ENCODE measurements around the gene NTRK3. TPM values are rescaled to one million over a fixed set of nuclear protein-coding genes. Genes with fewer than 3 reads are reported as not detected.

Gene NTRK3
- total RNA-seq, 2 experiments from 2014 or later: not detected

DNA sequence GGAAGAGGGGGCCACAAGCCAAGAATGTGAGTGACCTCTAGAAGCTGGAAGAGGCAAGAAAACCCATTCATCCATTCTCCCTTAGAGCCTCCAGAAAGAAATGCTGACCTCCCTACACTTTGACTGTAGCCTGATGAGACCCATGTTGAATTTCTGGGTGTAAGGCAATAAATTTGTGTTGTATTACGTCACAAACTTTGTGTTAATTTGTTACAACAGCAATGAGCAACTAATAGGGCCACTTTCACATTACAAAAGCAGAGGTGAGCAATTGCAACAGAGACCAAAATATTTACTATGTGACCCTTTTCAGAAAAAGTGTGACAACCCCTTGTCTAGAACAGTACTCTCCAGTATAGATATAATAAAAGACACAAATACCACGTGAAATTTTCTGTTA lies 101.2 kb downstream of the NTRK3 start:
- Mint-ChIP-seq H3K9me3 (ENCODE audit: insufficient read depth) (no peaks in the 10 kb centered on the region), H3K4me3 (no peak overlapping the region), H3K27ac (no peak overlapping the region), H3K27me3 (ENCODE audit: low read depth) (no peaks in the 10 kb centered on the region), H3K36me3 (ENCODE audit: low read depth) (no peaks in the 10 kb centered on the region), H3K4me1 (ENCODE audit: low read depth) (no peaks in the 10 kb centered on the region)
- POLR2A ChIA-PET: no interaction called here
- ATAC-seq (no peak), DNase-seq (no peak)
- CTCF ChIA-PET: no interaction called here

DNA sequence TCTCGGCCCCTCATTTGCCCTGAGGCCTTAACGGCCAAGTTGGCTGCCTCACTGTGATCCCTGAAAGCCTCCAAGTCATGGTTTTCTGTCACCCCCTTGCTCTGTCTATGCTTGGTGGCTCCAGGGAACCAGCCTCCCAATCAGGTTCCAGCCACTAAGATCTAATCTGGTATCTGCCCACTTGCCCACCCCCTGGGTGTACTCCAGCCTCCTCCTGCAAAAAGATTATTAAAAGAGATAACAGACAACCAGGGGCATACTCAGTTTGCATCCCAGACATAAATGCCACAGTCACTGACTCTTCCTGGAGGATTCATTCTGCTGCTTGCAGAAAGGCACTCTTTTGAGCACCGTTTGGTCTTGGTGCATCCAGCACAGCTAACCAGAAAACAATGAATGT lies 103.9 kb downstream of the NTRK3 start:
- no peak overlapping the region for H3K27ac Mint-ChIP-seq
- POLR2A ChIA-PET: no interaction called here
- no peak for DNase-seq
- no peak for ATAC-seq
- H3K27me3 Mint-ChIP-seq (ENCODE audit: low read depth): no peaks in the 10 kb centered on the region
- H3K36me3 Mint-ChIP-seq (ENCODE audit: low read depth): no peaks in the 10 kb centered on the region
- CTCF ChIA-PET: no interaction called here
- no peaks in the 10 kb centered on the region for H3K9me3 Mint-ChIP-seq (ENCODE audit: insufficient read depth)
- H3K4me3 Mint-ChIP-seq: no peak overlapping the region
- no peaks in the 10 kb centered on the region for H3K4me1 Mint-ChIP-seq (ENCODE audit: low read depth)

DNA sequence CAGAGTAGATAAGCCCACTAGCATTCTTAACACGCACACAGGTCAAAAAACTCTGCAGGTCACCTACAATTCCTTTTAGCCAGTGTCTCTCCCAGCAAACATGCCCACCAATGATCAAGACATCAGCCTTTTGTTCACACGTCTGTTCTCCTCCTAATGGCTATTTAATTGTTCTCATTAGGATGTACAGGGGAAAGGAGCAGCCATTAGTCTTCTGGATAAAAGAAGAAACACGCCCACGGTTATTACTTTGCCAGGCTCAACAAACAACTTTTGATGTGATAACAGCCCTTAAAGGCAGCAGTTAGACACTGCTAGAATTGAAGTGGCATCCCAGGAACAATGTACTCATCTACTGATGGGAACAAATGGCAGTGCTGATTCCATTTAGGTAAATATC lies 108.8 kb downstream of the NTRK3 start:
- H3K27me3 Mint-ChIP-seq (ENCODE audit: low read depth): no peaks in the 10 kb centered on the region
- H3K36me3 Mint-ChIP-seq (ENCODE audit: low read depth): no peaks in the 10 kb centered on the region
- no peak overlapping the region for H3K4me3 Mint-ChIP-seq
- POLR2A ChIA-PET: no interaction called here
- ATAC-seq (no peak), DNase-seq (no peak)
- no peaks in the 10 kb centered on the region for H3K9me3 Mint-ChIP-seq (ENCODE audit: insufficient read depth)
- H3K4me1 Mint-ChIP-seq (ENCODE audit: low read depth): no peaks in the 10 kb centered on the region
- CTCF ChIA-PET: no interaction called here
- no peak overlapping the region for H3K27ac Mint-ChIP-seq

DNA sequence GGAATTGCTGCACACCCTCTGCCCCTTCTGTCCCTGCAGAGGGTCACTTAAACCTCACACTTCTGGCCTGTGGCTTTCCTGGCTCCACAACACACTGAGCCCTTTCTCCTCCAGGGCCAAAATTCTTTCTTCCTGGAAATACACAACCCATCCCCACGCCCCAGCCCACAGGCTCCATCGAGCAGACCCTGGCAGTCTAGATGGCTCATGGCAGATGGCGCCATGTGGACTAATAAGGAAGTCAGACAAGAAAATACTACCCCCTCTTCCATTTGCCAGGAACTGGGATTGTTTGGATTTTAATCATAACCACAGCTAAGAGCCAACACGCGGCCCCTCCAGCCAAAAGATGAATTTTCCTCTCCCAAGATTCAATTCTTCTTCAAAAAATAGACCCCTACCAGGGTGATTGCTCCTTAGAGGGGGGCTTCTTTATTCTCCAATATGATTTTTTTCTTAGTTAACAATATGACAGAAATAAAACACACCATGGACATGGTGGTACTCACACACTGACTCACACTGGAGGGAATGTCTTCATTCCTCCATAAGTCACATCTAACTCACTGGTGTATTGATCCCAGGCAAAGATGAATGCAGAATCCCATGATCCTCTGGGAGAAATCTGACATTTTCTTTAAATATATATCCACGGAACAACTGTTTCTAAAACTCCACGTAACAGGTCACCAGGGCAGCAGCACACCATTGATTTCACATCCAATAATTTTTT lies 111.5 kb downstream of the NTRK3 start:
- Mint-ChIP-seq H3K36me3 (ENCODE audit: low read depth) (no peaks in the 10 kb centered on the region), H3K9me3 (ENCODE audit: insufficient read depth) (no peaks in the 10 kb centered on the region), H3K4me1 (ENCODE audit: low read depth) (no peaks in the 10 kb centered on the region), H3K27me3 (ENCODE audit: low read depth) (no peaks in the 10 kb centered on the region), H3K4me3 (no peak overlapping the region), H3K27ac (no peak overlapping the region)
- ATAC-seq (no peak), DNase-seq (no peak)
- POLR2A ChIA-PET: no interaction called here
- CTCF ChIA-PET: no interaction called here

DNA sequence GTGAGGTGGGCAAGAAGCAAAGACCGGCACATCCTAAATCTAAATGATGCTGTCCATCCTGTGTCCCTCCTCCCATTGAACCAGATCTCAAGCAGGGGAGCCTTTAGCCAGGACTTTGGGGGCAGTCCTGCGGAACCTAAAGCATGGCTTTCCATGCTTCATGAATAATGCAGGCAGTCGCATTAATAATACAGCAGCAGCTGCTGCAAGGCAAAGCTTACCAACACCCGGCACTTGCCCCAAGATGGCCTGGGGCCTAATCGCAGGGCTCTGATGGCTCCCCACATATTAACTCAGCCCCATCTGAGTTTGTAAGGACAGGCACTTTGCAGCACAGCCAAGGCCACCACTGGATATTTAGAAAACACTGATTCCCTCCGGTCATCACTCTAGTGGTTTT lies 114.4 kb downstream of the NTRK3 start:
- DNase-seq (no peak), ATAC-seq (no peak)
- Mint-ChIP-seq H3K4me3 (no peak overlapping the region), H3K27ac (no peak overlapping the region), H3K4me1 (ENCODE audit: low read depth) (no peaks in the 10 kb centered on the region), H3K27me3 (ENCODE audit: low read depth) (no peaks in the 10 kb centered on the region), H3K9me3 (ENCODE audit: insufficient read depth) (no peaks in the 10 kb centered on the region), H3K36me3 (ENCODE audit: low read depth) (no peaks in the 10 kb centered on the region)
- POLR2A ChIA-PET: no interaction called here
- CTCF ChIA-PET: no interaction called here

DNA sequence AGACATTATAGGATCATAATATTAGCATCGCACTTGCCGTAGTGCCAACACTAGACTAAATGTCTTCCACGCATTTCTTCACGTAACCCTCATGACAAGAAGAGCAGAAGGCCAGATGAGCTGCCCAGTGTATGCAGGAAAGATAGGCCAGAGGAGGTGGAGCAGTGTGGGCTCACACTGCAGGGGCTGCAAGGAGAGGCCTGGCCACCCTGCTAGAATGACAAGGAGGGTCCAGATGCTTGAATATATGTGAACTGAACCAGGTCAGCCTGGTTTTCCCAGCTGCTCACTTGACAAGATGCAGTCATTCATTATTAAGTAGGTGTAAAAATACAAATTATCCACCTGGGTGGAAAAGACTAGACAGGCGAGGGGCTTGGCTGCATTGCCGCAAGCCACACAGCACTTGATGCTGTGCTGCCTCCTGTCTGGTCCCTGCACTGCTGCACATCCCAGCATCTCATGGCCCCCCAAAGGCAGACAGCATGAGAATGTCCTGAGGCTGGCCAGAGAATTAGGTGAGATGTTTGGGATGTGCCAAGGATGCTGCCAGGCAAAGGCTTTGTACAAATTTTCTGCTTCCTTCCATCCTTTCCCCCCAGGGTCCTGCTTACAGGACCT lies 115.2 kb downstream of the NTRK3 start:
- CTCF ChIA-PET: no interaction called here
- Mint-ChIP-seq H3K36me3 (ENCODE audit: low read depth) (no peaks in the 10 kb centered on the region), H3K27me3 (ENCODE audit: low read depth) (no peaks in the 10 kb centered on the region), H3K4me1 (ENCODE audit: low read depth) (no peaks in the 10 kb centered on the region), H3K4me3 (no peak overlapping the region), H3K9me3 (ENCODE audit: insufficient read depth) (no peaks in the 10 kb centered on the region), H3K27ac (no peak overlapping the region)
- no peak for DNase-seq
- ATAC-seq: no peak
- POLR2A ChIA-PET: interaction anchor here (0.6 kb wide), 1 partner anchor 293 kb away, joined by 3 read pairs; no protein-coding TSS in a partner anchor

DNA sequence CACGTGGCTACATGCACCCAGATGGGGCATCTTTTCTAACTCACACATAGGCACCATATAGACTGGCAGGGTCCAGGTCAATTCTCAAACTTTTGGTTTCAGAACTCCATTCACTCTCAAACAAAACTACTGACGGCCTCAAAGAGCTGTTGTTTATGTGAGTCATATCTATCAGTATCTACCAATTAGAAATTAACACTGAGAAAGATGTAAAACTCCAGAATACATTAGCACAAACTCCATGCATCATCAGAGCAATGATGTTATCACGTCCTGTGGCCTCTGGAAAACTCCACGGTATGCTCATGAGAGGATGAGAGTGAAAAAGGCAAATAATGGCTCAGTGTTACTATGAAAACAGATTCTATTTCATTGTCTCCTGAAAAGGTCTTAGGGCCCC lies 116.1 kb downstream of the NTRK3 start:
- Mint-ChIP-seq H3K4me1 (ENCODE audit: low read depth) (no peaks in the 10 kb centered on the region), H3K27ac (no peak overlapping the region), H3K4me3 (no peak overlapping the region), H3K9me3 (ENCODE audit: insufficient read depth) (no peaks in the 10 kb centered on the region), H3K27me3 (ENCODE audit: low read depth) (no peaks in the 10 kb centered on the region), H3K36me3 (ENCODE audit: low read depth) (no peaks in the 10 kb centered on the region)
- ATAC-seq (no peak), DNase-seq (no peak)
- ChIA-PET POLR2A (no interaction called here), CTCF (no interaction called here)

DNA sequence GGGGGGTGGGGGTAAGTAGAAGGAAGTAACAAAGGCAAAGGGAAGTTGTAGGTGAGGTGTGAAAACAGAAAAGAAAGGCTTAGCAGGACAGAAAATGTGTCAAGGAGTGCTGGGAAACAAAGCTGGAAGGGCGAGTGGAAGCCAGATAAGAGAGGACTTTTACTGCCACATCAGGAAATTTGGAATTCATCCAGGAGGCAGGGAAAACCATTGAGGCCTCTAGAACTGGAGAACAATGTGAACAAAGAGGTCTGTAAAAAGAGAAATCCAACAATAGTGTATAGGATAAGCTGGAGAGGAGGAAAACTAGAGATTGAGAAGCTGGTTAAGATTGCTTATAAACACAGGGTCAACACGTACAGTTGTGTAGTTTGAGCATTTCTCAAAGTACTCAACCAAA lies 116.6 kb downstream of the NTRK3 start:
- Mint-ChIP-seq H3K4me3 (no peak overlapping the region), H3K27ac (no peak overlapping the region), H3K4me1 (ENCODE audit: low read depth) (no peaks in the 10 kb centered on the region), H3K9me3 (ENCODE audit: insufficient read depth) (no peaks in the 10 kb centered on the region), H3K27me3 (ENCODE audit: low read depth) (no peaks in the 10 kb centered on the region), H3K36me3 (ENCODE audit: low read depth) (no peaks in the 10 kb centered on the region)
- POLR2A ChIA-PET: no interaction called here
- DNase-seq (no peak), ATAC-seq (no peak)
- CTCF ChIA-PET: no interaction called here

DNA sequence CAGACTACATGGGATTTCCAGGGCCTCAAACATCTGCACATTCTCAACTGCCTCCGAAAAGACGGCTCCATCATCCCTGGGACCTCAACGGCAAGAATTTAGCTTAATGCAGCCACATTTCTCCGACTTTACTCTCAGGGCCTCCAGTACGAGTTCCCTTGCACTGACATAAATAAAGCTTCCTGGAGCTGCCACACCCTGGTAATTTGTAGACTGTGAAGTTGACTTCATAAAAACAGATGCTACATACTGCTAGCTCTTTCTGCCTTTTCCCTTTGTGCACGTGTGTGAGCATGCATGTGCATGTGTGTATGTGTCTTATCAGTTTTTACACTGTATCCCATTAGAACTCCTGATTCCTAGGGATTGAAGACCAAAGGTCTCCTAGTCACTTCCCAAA lies 122.7 kb downstream of the NTRK3 start:
- no peak for ATAC-seq
- CTCF ChIA-PET: no interaction called here
- H3K27ac Mint-ChIP-seq: no peak overlapping the region

DNA sequence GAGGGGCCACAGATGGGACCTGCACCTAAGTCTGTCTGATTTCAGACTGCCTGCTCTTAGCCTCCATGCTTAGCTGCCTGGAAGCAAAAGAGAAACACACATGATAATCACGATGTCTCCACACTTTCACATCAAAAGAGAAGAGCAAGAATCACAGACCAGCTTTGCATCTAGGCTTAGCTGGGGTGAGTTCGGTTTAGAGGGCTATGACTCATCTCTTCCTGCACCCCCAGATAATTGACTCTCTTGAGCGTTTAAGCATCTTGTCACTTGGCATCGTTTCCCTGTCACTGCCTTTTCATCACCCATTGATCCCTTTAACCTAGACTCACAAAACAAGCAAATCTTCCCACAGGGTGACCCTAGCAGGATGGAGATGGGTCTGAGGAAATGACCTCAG lies 124.0 kb downstream of the NTRK3 start:
- DNase-seq (no peak), ATAC-seq (no peak)
- ChIA-PET POLR2A (no interaction called here), CTCF (no interaction called here)
- H3K9me3 Mint-ChIP-seq (ENCODE audit: insufficient read depth): no peaks in the 10 kb centered on the region
- H3K27me3 Mint-ChIP-seq (ENCODE audit: low read depth): no peaks in the 10 kb centered on the region
- H3K36me3 Mint-ChIP-seq (ENCODE audit: low read depth): no peaks in the 10 kb centered on the region
- no peak overlapping the region for H3K4me3 Mint-ChIP-seq
- H3K27ac Mint-ChIP-seq: no peak overlapping the region
- no peaks in the 10 kb centered on the region for H3K4me1 Mint-ChIP-seq (ENCODE audit: low read depth)

More for the DNA sequence above, 122.7 kb downstream of the NTRK3 start:
- Mint-ChIP-seq H3K27me3 (ENCODE audit: low read depth) (no peaks in the 10 kb centered on the region), H3K9me3 (ENCODE audit: insufficient read depth) (no peaks in the 10 kb centered on the region), H3K36me3 (ENCODE audit: low read depth) (no peaks in the 10 kb centered on the region), H3K4me3 (no peak overlapping the region), H3K4me1 (ENCODE audit: low read depth) (no peaks in the 10 kb centered on the region)
- DNase-seq: no peak
- POLR2A ChIA-PET: no interaction called here

DNA sequence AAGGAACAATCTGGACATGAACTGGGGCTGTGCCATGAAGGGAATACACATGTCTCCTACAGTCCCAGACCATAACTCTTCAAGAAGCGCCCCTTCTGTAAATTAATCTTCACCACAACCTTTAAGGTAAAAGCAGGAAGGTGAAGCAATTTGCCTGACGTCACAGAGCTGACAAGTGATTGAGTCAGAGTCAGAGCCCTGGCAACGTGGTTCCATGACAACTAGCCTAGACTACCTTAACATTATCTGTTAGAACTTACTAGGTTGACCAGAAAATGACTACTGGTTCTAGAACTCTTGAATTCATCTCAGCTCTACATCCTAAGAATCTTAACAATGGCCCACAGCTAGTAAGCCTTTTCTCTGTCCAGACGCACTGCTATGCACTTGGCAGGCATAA lies 124.6 kb downstream of the NTRK3 start:
- H3K36me3 Mint-ChIP-seq (ENCODE audit: low read depth): no peaks in the 10 kb centered on the region
- H3K4me3 Mint-ChIP-seq: no peak overlapping the region
- CTCF ChIA-PET: no interaction called here
- no peaks in the 10 kb centered on the region for H3K9me3 Mint-ChIP-seq (ENCODE audit: insufficient read depth)
- no peak for DNase-seq
- POLR2A ChIA-PET: no interaction called here
- H3K27me3 Mint-ChIP-seq (ENCODE audit: low read depth): no peaks in the 10 kb centered on the region
- no peaks in the 10 kb centered on the region for H3K4me1 Mint-ChIP-seq (ENCODE audit: low read depth)
- ATAC-seq: no peak
- no peak overlapping the region for H3K27ac Mint-ChIP-seq

DNA sequence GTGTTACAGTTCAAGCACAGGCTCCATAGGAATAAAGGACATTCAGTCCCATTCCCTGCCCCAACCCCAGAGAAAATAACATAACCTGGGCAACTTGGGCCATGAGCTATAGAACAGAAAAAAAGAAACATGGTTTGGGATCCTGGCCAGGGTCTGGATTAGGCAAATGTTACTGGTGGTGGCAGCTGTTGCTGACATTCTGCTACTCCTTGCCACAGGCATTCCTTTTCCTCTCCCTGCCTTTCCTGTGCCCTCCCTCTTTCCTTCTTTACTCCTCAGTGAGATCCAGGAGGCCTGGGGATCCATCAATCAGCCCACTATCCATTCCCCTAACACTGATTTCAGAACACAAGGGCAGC lies 129.1 kb downstream of the NTRK3 start:
- DNase-seq (no peak), ATAC-seq (no peak)
- POLR2A ChIA-PET: no interaction called here
- no peaks in the 10 kb centered on the region for H3K9me3 Mint-ChIP-seq (ENCODE audit: insufficient read depth)
- no peak overlapping the region for H3K4me3 Mint-ChIP-seq
- CTCF ChIA-PET: no interaction called here
- H3K36me3 Mint-ChIP-seq (ENCODE audit: low read depth): no peaks in the 10 kb centered on the region
- no peak overlapping the region for H3K27ac Mint-ChIP-seq
- H3K4me1 Mint-ChIP-seq (ENCODE audit: low read depth): no peaks in the 10 kb centered on the region
- H3K27me3 Mint-ChIP-seq (ENCODE audit: low read depth): no peaks in the 10 kb centered on the region
